IPS-18c (cell line): Measurements from ENCODE around the gene FGFRL1.

Experiments used
- H3K4me3 ChIP-seq: 2 replicates; pipeline ENCODE4 v1.7.0; 2013; ENCODE audit warnings: low read depth, mild to moderate bottlenecking, low read length, moderate library complexity; ENCODE audit not compliant: insufficient read depth
- H3K9me3 ChIP-seq: one replicate; pipeline ENCODE4 v1.6.1; 2013; ENCODE audit warnings: mild to moderate bottlenecking, low read length, moderate library complexity; ENCODE audit not compliant: control insufficient read depth, insufficient read depth

The FGFRL1 gene

GRCh38 chr4:1060621-1061020 lies 49.2 kb downstream of the FGFRL1 start:
- Histone ChIP-seq H3K4me3 (no peak overlapping the region), H3K9me3 (no peaks in the 10 kb centered on the region)

GRCh38 chr4:1061056-1061700 lies 49.8 kb downstream of the FGFRL1 start:
- H3K9me3 ChIP-seq = no peaks in the 10 kb centered on the region
- no peak overlapping the region for H3K4me3 ChIP-seq

- no peak overlapping the region for H3K4me3 ChIP-seq
- no peaks in the 10 kb centered on the region for H3K9me3 ChIP-seq
Observed at GRCh38 chr4:1061760-1062159, 50.3 kb downstream of the FGFRL1 start.

GRCh38 chr4:1062419-1062818 lies 51.0 kb downstream of the FGFRL1 start:
- Histone ChIP-seq H3K9me3 (no peaks in the 10 kb centered on the region), H3K4me3 (no peak overlapping the region)

- Histone ChIP-seq H3K9me3 (no peaks in the 10 kb centered on the region), H3K4me3 (no peak overlapping the region)
Observed at GRCh38 chr4:1065732-1066131, 54.3 kb downstream of the FGFRL1 start.

GRCh38 chr4:1069394-1069793 lies 58.0 kb downstream of the FGFRL1 start:
- H3K9me3 ChIP-seq = no peaks in the 10 kb centered on the region

GRCh38 chr4:1072830-1073446 lies 61.5 kb downstream of the FGFRL1 start:
- no peaks in the 10 kb centered on the region for H3K9me3 ChIP-seq
- H3K4me3 ChIP-seq = no peak overlapping the region

More at GRCh38 chr4:1069394-1069793, 58.0 kb downstream of the FGFRL1 start:
- H3K4me3 ChIP-seq = no peak overlapping the region

- Histone ChIP-seq H3K9me3 (no peaks in the 10 kb centered on the region), H3K4me3 (no peak overlapping the region)
Observed at GRCh38 chr4:1074077-1074476, 62.7 kb downstream of the FGFRL1 start.

- H3K9me3 ChIP-seq = no peaks in the 10 kb centered on the region
Observed at GRCh38 chr4:1075225-1075624, 63.8 kb downstream of the FGFRL1 start.

GRCh38 chr4:1075809-1076699 lies 64.6 kb downstream of the FGFRL1 start:
- H3K9me3 ChIP-seq = peaks cover 3% of the 10 kb centered on the region

More at GRCh38 chr4:1075225-1075624, 63.8 kb downstream of the FGFRL1 start:
- H3K4me3 ChIP-seq = no peak overlapping the region

More at GRCh38 chr4:1075809-1076699, 64.6 kb downstream of the FGFRL1 start:
- H3K4me3 ChIP-seq = no peak overlapping the region
